ENCODE results near the gene H3-3A.

Gene H3-3A

DNA sequence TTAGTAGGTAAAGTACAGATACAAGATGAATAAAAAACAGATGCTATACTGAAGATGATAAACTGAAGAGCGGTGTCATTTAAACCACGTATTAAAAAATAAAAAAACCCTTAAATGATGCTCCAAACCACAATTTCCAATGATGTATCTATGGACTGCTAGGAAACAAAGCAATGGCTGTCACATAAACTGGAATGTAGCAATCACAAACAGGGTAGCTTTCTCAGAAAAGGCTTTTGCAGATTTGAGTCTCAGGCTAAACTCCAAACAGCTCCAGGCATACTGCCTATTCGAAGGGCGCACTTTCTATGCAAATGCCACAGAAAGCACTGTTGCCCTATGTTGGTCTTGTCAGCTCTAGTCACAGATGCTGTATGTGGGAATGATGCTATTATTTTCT is 12.4 kb upstream of the H3-3A start:
- in situ Hi-C loops (cut with MboI; ENCODE audit: low pct_unique_long_range_greater_than_20kb, low sequenced_read_pairs): no loop called here

GRCh38 chr1:226051365-226051764 is 11.2 kb upstream of the H3-3A start:
- in situ Hi-C loops (cut with MboI; ENCODE audit: low pct_unique_long_range_greater_than_20kb, low sequenced_read_pairs): no loop called here
- no peak for DNase-seq

More for the DNA sequence above, 12.4 kb upstream of the H3-3A start:
- no peak for DNase-seq

DNA sequence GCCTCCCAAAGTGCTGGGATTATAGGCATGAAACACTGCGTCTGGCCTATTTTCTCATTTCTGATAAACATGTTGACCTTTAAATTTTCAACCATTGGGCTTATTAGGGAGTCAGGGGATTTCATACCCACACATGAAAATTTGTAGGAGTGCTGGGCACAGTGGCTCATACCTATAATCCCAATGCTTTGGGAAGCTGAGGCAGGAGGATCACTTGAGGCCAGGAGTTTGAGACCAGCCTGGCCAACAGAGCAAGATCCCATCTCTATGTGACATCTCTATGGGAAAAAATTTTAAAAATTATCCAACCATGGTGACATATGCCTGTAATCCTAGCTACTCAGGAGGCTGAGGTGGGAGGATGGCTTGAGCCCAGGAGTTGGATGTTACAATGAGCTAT is 10.5 kb upstream of the H3-3A start:
- in situ Hi-C loops (cut with MboI; ENCODE audit: low pct_unique_long_range_greater_than_20kb, low sequenced_read_pairs): no loop called here
- DNase-seq: no peak

DNA sequence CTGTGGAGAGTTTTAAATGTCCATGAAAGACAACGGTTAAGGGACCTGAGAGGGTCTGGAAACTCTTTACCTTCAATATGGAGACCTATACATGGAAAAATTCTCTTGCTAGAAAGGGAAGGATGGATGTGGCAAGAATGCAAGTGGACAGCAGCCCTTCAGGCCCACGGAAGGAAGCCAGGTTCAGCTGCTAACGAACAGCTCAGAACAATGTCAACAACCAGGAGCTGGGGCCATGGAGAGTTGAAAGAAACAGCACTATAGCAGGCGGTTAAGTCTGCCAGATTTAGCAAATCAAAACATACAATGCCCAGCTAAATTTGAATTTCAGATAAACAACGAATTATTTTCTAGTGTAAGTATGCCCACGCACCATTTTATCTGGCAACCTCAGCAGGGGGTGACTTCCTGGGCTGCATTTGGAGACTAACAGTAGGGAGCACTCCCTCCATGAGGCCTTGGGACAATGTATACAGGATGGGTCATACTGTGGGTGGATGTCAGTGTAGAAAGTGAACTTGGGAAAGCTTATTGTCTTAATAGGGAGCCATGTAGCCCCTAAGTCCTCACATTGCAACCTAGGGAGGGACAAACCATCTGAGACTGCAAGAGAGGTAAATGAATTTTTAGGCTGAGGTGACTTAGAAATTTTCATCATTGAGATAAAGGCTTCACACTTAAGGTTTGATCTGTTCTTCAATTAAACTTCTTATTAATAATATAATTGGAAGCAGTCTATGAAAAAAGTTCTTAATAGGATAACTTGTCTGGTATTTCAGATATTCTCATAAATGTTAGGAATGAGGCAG is 7.8 kb upstream of the H3-3A start:
- in situ Hi-C loops (cut with MboI; ENCODE audit: low pct_unique_long_range_greater_than_20kb, low sequenced_read_pairs): no loop called here
- DNase-seq: no peak

GRCh38 chr1:226059709-226060108 is 2.8 kb upstream of the H3-3A start:
- in situ Hi-C loops (cut with MboI; ENCODE audit: low pct_unique_long_range_greater_than_20kb, low sequenced_read_pairs): no loop called here

GRCh38 chr1:226060427-226060826 is 2.1 kb upstream of the H3-3A start:
- no peak for DNase-seq
- in situ Hi-C loops (cut with MboI; ENCODE audit: low pct_unique_long_range_greater_than_20kb, low sequenced_read_pairs): no loop called here

More at GRCh38 chr1:226059709-226060108, 2.8 kb upstream of the H3-3A start:
- DNase-seq: no peak

- no peak for DNase-seq
- in situ Hi-C loops (cut with MboI; ENCODE audit: low pct_unique_long_range_greater_than_20kb, low sequenced_read_pairs): no loop called here
Observed at GRCh38 chr1:226061068-226061840, 1.3 kb upstream of the H3-3A start.

GRCh38 chr1:226061841-226062557 is 517 bp upstream of the H3-3A start:
- DNase-seq: peak; percentile 78
- in situ Hi-C loops (cut with MboI; ENCODE audit: low pct_unique_long_range_greater_than_20kb, low sequenced_read_pairs): no loop called here

GRCh38 chr1:226063224-226063976 is 884 bp downstream of the H3-3A start:
- peak; percentile 55 for DNase-seq
- in situ Hi-C loops (cut with MboI; ENCODE audit: low pct_unique_long_range_greater_than_20kb, low sequenced_read_pairs): no loop called here

- peak; percentile 58 for DNase-seq
- in situ Hi-C loops (cut with MboI; ENCODE audit: low pct_unique_long_range_greater_than_20kb, low sequenced_read_pairs): no loop called here
Observed at GRCh38 chr1:226063977-226064815, 1.7 kb downstream of the H3-3A start.

DNA sequence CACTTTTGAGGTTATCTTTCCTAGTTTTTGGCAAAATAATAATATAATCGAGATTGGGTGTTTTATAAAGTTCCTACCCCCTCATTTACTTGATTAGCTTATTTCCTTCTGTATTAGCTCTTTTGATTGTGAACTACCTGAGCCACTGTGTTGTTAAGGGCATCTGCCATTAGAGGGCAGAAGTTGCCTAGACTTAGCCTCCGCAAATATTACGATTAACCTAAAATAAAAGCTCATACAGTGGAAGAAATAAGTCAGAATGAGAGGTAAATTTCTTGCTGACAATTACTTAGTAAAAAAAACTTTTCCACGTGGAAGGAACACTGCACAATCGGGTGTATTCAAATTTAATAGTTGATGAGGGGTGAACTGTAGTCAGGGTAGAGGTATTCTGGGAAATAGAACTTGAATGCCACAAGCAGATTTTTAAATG is 2.3 kb downstream of the H3-3A start:
- in situ Hi-C loops (cut with MboI; ENCODE audit: low pct_unique_long_range_greater_than_20kb, low sequenced_read_pairs): no loop called here
- peak; percentile 72 for DNase-seq

GRCh38 chr1:226066415-226067078 is 4.0 kb downstream of the H3-3A start:
- in situ Hi-C loops (cut with MboI; ENCODE audit: low pct_unique_long_range_greater_than_20kb, low sequenced_read_pairs): no loop called here
- DNase-seq: no peak

DNA sequence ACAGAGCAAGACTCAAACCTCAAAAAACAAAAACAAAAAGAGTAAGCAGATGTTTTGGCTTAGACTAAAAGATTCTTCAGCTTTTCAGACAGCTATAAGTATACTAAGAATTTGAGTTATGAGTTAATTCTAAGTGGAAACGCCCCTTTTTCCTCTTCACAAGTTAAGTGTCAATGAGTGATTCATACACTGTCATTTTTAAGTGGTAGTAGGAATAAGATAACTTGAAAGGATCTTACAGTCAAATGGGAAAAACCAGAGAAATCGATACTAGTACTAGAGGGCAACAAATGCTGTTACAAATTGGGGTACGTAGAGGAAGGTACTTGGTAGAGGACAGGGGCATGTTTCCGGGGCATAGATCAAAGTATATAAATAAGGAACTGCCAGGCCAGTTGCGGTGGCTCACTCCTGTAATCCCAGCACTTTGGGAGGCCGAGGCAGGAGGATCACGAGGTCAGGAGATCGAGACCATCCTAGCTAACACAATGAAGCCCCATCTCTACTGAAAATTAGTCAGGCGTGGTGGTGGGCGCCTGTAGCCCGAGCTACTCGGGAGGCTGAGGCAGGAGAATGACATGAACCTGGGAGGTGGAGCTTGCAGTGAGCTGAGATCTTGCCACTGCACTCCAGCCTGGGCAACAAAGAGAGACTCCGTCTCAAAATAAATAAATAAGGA is 7.4 kb downstream of the H3-3A start:
- in situ Hi-C loops (cut with MboI; ENCODE audit: low pct_unique_long_range_greater_than_20kb, low sequenced_read_pairs): no loop called here
- DNase-seq: no peak

DNA sequence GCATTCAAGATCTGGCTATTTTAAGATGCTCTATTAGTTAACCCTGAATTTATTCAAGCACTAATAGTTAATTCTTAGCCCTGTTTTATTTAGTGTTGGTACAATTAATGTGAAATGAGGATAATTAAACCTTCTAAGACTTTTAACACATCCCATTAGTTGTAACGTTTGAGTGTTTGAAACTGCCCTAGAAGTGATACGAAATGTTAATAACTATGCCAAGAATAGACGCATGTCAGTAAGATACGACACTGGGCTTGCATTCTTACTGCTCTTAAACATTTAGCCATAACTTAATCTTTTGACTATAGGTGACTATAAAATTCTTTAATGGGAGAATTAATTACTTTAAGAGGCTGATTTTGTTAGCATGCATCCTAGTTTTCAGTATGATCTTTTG is 9.8 kb downstream of the H3-3A start:
- in situ Hi-C loops (cut with MboI; ENCODE audit: low pct_unique_long_range_greater_than_20kb, low sequenced_read_pairs): no loop called here

GRCh38 chr1:226073184-226073950 is 10.9 kb downstream of the H3-3A start:
- DNase-seq: no peak
- in situ Hi-C loops (cut with MboI; ENCODE audit: low pct_unique_long_range_greater_than_20kb, low sequenced_read_pairs): no loop called here

More for the DNA sequence above, 9.8 kb downstream of the H3-3A start:
- no peak for DNase-seq

DNA sequence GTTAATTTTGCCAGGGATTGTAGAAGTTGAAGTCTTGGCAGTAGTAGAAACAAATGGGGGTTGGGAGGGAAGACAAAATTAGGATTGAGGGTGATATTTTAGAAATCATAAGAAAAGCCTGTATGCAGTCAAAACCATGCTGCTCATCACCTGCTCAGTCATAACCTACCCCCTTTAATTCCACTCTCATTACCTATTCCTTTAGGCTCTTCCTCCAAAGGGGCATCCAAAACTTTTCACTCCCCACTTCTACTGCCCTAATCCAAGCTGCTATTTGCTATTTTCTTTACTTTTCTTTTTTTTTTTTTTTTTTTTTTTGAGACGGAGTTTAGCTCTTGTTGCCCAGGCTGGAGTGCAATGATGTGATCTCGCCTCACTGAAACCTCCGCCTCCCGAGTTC is 11.5 kb downstream of the H3-3A start:
- no peak for DNase-seq
- in situ Hi-C loops (cut with MboI; ENCODE audit: low pct_unique_long_range_greater_than_20kb, low sequenced_read_pairs): no loop called here

DNA sequence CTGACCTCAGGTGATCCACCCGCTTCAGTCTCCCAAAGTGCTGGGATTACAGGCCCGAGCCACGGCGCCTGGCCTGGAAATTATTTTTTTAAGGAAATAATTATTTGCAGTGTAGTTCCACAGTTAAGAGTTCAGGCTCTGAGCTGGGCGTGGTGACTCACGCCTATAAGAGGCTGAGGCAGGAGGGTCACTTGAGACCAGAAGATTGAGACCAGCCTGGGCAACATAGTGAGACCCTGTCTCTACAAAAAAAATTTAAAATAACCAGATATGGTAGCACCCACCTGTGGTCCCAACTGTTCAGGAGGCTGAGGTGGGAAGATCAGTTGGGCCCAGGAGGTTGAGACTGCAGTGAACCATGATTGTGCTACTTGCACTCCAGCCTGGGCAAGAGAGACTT is 13.9 kb downstream of the H3-3A start:
- in situ Hi-C loops (cut with MboI; ENCODE audit: low pct_unique_long_range_greater_than_20kb, low sequenced_read_pairs): no loop called here
- DNase-seq: no peak
